ENCODE data around the gene BRAP.
A peak's percentile ranks its signal among the peaks of the same experiment; 100 is the strongest.
"Not testable (repeated sequence)": the region's sequence is repeated elsewhere in the genome, so short reads cannot be mapped to it uniquely, and the experiment has no call there.

Gene BRAP

DNA sequence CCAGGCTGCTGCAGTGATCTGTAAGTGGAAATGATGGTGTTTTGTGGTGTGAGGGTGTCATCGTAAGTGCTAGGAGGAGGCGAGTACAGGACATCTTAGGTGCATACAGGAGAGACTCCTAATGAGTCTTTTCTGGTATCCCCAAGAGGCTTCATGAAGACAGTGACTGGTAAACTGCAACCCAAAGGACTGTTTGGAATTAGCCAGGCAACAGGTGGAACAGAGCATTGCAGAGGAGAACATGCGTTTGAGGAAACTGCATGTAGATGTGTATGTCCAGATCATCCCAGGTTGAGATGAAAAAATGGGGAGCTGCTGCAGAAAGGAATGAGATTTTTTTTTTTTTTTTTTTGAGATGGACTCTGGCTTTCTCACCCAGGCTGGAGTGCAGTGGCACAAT, 5.5 kb upstream of the BRAP start:
- H3K27ac ChIP-seq (ENCODE audit: poor library complexity, severe bottlenecking), result no peak overlapping the region
- TF ChIP-seq, protein P1, sequence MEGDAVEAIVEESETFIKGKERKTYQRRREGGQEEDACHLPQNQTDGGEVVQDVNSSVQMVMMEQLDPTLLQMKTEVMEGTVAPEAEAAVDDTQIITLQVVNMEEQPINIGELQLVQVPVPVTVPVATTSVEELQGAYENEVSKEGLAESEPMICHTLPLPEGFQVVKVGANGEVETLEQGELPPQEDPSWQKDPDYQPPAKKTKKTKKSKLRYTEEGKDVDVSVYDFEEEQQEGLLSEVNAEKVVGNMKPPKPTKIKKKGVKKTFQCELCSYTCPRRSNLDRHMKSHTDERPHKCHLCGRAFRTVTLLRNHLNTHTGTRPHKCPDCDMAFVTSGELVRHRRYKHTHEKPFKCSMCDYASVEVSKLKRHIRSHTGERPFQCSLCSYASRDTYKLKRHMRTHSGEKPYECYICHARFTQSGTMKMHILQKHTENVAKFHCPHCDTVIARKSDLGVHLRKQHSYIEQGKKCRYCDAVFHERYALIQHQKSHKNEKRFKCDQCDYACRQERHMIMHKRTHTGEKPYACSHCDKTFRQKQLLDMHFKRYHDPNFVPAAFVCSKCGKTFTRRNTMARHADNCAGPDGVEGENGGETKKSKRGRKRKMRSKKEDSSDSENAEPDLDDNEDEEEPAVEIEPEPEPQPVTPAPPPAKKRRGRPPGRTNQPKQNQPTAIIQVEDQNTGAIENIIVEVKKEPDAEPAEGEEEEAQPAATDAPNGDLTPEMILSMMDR (IDR thresholded peaks at IDR 0.05; ENCODE audit: poor library complexity, severe bottlenecking), result no peak
- no peak for ATAC-seq (ENCODE audit: low read depth)

DNA sequence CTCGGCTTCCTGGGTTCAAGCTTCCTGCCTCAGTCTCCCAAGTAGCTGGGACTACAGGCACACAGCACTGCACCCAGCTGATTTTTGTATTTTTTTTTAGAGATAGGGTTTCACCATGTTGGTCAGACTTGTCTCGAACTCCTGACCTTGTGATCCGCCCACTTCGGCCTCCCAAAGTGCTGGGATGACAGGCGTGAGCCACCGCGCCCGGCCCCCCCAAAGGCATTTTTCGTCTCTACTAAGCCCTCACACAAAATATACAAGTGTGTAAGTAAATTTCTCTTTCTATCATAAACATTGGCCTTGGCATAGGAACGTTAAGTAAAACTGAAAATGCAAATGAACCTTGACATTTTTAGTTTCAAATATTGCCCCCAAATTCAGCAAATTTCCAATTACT, 2.2 kb upstream of the BRAP start:
- TF ChIP-seq, protein P1 (IDR thresholded peaks at IDR 0.05; ENCODE audit: poor library complexity, severe bottlenecking), result no peak
- Histone ChIP-seq H3K4me1 (ENCODE audit: insufficient read depth, poor library complexity, severe bottlenecking) (no peaks in the 10 kb centered on the region), H3K9me3 (ENCODE audit: severe bottlenecking) (no peaks in the 10 kb centered on the region), H3K4me3 (ENCODE audit: severe bottlenecking) (no peak overlapping the region), H3K27me3 (ENCODE audit: insufficient read depth, poor library complexity, severe bottlenecking) (no peaks in the 10 kb centered on the region), H3K27ac (ENCODE audit: poor library complexity, severe bottlenecking) (no peak overlapping the region), H3K36me3 (ENCODE audit: low read depth) (peaks cover 6% of the 10 kb centered on the region)
- ATAC-seq (ENCODE audit: low read depth), result no peak
- no peak for DNase-seq (ENCODE audit: low spot score)

More for the DNA sequence above, 5.5 kb upstream of the BRAP start:
- DNase-seq (ENCODE audit: low spot score), result no peak
- no peak overlapping the region for H3K4me3 ChIP-seq (ENCODE audit: severe bottlenecking)
- H3K9me3 ChIP-seq (ENCODE audit: severe bottlenecking), result no peaks in the 10 kb centered on the region
- no peaks in the 10 kb centered on the region for H3K4me1 ChIP-seq (ENCODE audit: insufficient read depth, poor library complexity, severe bottlenecking)
- H3K27me3 ChIP-seq (ENCODE audit: insufficient read depth, poor library complexity, severe bottlenecking), result no peaks in the 10 kb centered on the region
- peaks cover 18% of the 10 kb centered on the region for H3K36me3 ChIP-seq (ENCODE audit: low read depth)

DNA sequence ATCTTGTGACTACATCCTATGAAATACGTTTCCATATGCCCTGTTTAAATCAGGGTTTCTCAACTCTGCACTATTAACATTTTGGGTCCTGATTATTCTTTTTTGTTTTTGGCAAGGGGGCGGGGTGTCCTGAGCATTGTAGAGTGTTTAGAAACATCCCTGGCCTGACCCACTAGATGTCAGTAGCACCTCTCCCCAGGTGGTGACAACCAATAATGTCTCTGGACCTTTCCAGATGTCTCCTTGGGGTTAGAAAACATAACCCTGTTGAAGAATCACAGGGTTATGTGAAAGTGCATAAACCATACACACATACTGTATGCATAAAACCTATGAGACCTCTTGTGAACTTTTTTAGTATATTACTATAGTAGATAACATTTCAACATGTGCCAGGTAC, 1.5 kb upstream of the BRAP start:
- DNase-seq (ENCODE audit: low spot score) (no peak), ATAC-seq (ENCODE audit: low read depth) (no peak)
- TF ChIP-seq, protein P1 (IDR thresholded peaks at IDR 0.05; ENCODE audit: poor library complexity, severe bottlenecking), result peak; percentile 38
- H3K27me3 ChIP-seq (ENCODE audit: insufficient read depth, poor library complexity, severe bottlenecking), result no peaks in the 10 kb centered on the region
- no peaks in the 10 kb centered on the region for H3K4me1 ChIP-seq (ENCODE audit: insufficient read depth, poor library complexity, severe bottlenecking)
- no peaks in the 10 kb centered on the region for H3K9me3 ChIP-seq (ENCODE audit: severe bottlenecking)
- no peak overlapping the region for H3K4me3 ChIP-seq (ENCODE audit: severe bottlenecking)
- H3K27ac ChIP-seq (ENCODE audit: poor library complexity, severe bottlenecking), result no peak overlapping the region
- peaks cover 7% of the 10 kb centered on the region for H3K36me3 ChIP-seq (ENCODE audit: low read depth)

DNA sequence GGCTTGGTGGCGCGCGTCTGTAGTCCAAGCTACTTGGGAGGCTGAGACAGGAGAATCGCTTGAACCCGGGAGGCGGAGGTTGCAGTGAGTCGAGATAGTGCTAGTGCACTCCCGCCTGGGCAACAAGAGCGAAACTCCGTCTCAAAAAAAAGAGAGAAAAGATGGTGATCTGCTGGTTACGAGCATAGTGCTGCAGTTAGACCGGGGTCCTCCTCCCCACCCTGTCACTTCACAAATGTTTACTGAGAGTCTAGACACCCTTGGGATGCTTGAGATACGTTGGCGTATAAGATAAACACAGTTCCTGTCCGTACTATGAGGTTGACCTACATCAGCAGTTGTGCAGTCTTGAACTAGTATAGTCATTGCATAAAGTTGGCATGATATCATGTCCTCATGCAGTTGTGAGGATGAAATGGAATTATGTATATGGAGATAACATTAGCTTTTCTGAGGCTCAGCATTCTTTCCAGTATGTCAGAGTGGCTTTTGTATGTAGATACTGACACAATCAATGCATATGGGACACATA, 884 bp upstream of the BRAP start:
- Histone ChIP-seq H3K27me3 (ENCODE audit: insufficient read depth, poor library complexity, severe bottlenecking) (no peaks in the 10 kb centered on the region), H3K4me3 (ENCODE audit: severe bottlenecking) (peak overlapping the region; percentile 83), H3K4me1 (ENCODE audit: insufficient read depth, poor library complexity, severe bottlenecking) (no peaks in the 10 kb centered on the region), H3K27ac (ENCODE audit: poor library complexity, severe bottlenecking) (peak overlapping the region; percentile 28), H3K36me3 (ENCODE audit: low read depth) (peaks cover 12% of the 10 kb centered on the region), H3K9me3 (ENCODE audit: severe bottlenecking) (no peaks in the 10 kb centered on the region)
- DNase-seq (ENCODE audit: low spot score), result no peak
- TF ChIP-seq, protein P1 (IDR thresholded peaks at IDR 0.05; ENCODE audit: poor library complexity, severe bottlenecking), result no peak
- no peak for ATAC-seq (ENCODE audit: low read depth)

DNA sequence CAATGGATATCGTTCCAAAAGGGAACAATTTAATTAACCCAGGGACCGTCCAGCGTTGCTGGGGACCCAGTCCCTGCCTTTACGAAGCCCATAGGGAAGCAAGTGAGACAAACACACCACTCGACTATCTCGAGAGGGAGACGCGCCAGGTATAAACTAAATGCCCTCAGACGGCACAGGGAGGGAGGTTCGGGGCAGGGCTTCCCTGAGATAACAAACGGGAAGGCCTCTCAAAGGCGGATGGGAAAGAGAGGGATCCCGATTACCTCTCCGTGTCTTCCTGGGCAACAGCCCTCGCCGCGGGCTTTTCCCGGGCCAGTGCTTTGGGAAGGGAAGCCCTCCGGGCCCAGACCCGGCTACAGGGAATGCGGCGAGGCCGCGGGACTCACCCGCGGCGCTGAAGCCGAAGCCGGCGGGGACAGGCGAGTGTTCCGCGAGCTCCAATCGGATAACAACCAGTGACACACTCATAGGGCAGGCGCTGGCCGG, 390 bp downstream of the BRAP start:
- H3K4me3 ChIP-seq (ENCODE audit: severe bottlenecking), result peak overlapping the region; percentile 83
- TF ChIP-seq, protein P1 (IDR thresholded peaks at IDR 0.05; ENCODE audit: poor library complexity, severe bottlenecking), result no peak
- peaks cover 22% of the 10 kb centered on the region for H3K36me3 ChIP-seq (ENCODE audit: low read depth)
- no peaks in the 10 kb centered on the region for H3K4me1 ChIP-seq (ENCODE audit: insufficient read depth, poor library complexity, severe bottlenecking)
- H3K27ac ChIP-seq (ENCODE audit: poor library complexity, severe bottlenecking), result peak overlapping the region; percentile 28
- no peaks in the 10 kb centered on the region for H3K9me3 ChIP-seq (ENCODE audit: severe bottlenecking)
- ATAC-seq (ENCODE audit: low read depth) (peak; percentile 51; the same call in 2 of the 3 replicates), DNase-seq (ENCODE audit: low spot score) (no peak)
- H3K27me3 ChIP-seq (ENCODE audit: insufficient read depth, poor library complexity, severe bottlenecking), result no peaks in the 10 kb centered on the region

DNA sequence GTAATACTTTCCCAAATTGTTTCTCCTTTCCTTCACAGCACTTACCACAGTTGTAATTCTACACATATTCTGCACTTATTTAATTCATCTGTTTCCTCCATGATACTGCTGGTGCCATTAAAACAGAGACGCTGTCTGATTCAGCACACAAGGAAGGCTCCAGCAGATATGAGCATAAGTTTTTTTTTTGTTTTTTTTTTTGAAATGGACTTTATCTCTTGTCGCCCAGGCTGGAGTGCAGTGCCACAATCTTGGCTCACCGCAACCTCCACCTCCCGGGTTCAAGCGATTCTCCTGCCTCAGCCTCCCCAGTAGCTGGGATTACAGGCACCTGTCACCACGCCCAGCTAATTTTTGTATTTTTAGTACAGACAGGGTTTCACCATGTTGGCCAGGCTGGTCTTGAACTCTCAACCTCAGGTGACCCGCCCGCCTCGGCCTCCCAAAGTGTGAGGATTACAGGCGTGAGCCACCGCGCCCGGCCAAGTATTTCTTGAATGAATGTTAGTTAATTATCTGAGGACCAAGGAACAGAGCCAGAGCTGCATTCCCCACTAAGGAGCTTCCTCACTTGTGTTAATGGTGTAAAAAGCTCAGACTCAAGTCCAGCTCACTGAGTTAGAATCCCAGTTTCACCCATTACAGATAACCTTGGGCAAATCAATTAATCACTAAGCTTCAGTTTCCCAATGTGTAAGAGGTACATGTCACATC, 1.1 kb downstream of the BRAP start:
- not testable (repeated sequence) for H3K27me3 ChIP-seq (ENCODE audit: insufficient read depth, poor library complexity, severe bottlenecking); H3K4me1 ChIP-seq (ENCODE audit: insufficient read depth, poor library complexity, severe bottlenecking); ATAC-seq (ENCODE audit: low read depth); H3K27ac ChIP-seq (ENCODE audit: poor library complexity, severe bottlenecking); DNase-seq (ENCODE audit: low spot score); H3K9me3 ChIP-seq (ENCODE audit: severe bottlenecking)
- Histone ChIP-seq H3K4me3 (ENCODE audit: severe bottlenecking) (peak overlapping the region; percentile 83), H3K36me3 (ENCODE audit: low read depth) (peaks cover 22% of the 10 kb centered on the region)
